HUES6 (cell line): Measurements from ENCODE around the gene DUOX2.

Experiments
- H3K27ac ChIP-seq: 2 replicates; pipeline ENCODE4 v1.7.0; 2013; ENCODE audit warnings: low read depth, mild to moderate bottlenecking, low read length, inconsistent platforms
- H3K27me3 ChIP-seq: 2 replicates; pipeline ENCODE4 v1.6.1; 2013; ENCODE audit warnings: low read length; ENCODE audit not compliant: control insufficient read depth, insufficient read depth
- H3K36me3 ChIP-seq: 2 replicates; pipeline ENCODE4 v1.6.1; 2013; ENCODE audit warnings: low read length; ENCODE audit not compliant: control insufficient read depth, insufficient read depth
- H3K4me1 ChIP-seq: 2 replicates; pipeline ENCODE4 v1.6.1; 2013; ENCODE audit warnings: low read length; ENCODE audit not compliant: control insufficient read depth, insufficient read depth
- H3K4me3 ChIP-seq: 2 replicates; pipeline ENCODE4 v1.5.1; 2013; ENCODE audit warnings: low read depth, low read length
- H3K9ac ChIP-seq: one replicate; pipeline ENCODE4 v1.6.1; 2013; ENCODE audit warnings: mild to moderate bottlenecking, low read length
- H3K9me3 ChIP-seq: 2 replicates; pipeline ENCODE4 v1.6.1; 2013; ENCODE audit warnings: low read depth, low read length; ENCODE audit not compliant: control insufficient read depth, insufficient read depth

Gene DUOX2

GRCh38 chr15:45149060-45149459 lies 35.1 kb upstream of the DUOX2 start:
- Histone ChIP-seq H3K9me3 (no peaks in the 10 kb centered on the region), H3K27ac (no peak overlapping the region), H3K27me3 (peaks cover 4% of the 10 kb centered on the region; the same call in 1 of the 2 replicates)

GRCh38 chr15:45148076-45149059 lies 34.4 kb upstream of the DUOX2 start:
- H3K4me3 ChIP-seq = no peak overlapping the region
- H3K27me3 ChIP-seq = peaks cover 4% of the 10 kb centered on the region; the same call in 1 of the 2 replicates
- H3K4me1 ChIP-seq = peaks cover 7% of the 10 kb centered on the region; the same call in 1 of the 2 replicates
- no peaks in the 10 kb centered on the region for H3K36me3 ChIP-seq
- no peak overlapping the region for H3K9ac ChIP-seq
- no peaks in the 10 kb centered on the region for H3K9me3 ChIP-seq
- H3K27ac ChIP-seq = no peak overlapping the region

More at GRCh38 chr15:45149060-45149459, 35.1 kb upstream of the DUOX2 start:
- Histone ChIP-seq H3K36me3 (no peaks in the 10 kb centered on the region), H3K9ac (no peak overlapping the region), H3K4me1 (peaks cover 7% of the 10 kb centered on the region; the same call in 1 of the 2 replicates), H3K4me3 (no peak overlapping the region)

- H3K4me3 ChIP-seq = no peak overlapping the region
- H3K9me3 ChIP-seq = no peaks in the 10 kb centered on the region
- no peaks in the 10 kb centered on the region for H3K36me3 ChIP-seq
- peaks cover 4% of the 10 kb centered on the region; the same call in 1 of the 2 replicates for H3K27me3 ChIP-seq
- H3K27ac ChIP-seq = no peak overlapping the region
- no peak overlapping the region for H3K9ac ChIP-seq
- peaks cover 7% of the 10 kb centered on the region; the same call in 1 of the 2 replicates for H3K4me1 ChIP-seq
These were observed 33.6 kb upstream of the DUOX2 start for GRCh38 chr15:45147606-45148005.

GRCh38 chr15:45146405-45146804 lies 32.4 kb upstream of the DUOX2 start:
- Histone ChIP-seq H3K27ac (no peak overlapping the region), H3K9me3 (no peaks in the 10 kb centered on the region), H3K4me1 (peaks cover 7% of the 10 kb centered on the region; the same call in 1 of the 2 replicates), H3K4me3 (no peak overlapping the region), H3K9ac (no peak overlapping the region), H3K36me3 (no peaks in the 10 kb centered on the region), H3K27me3 (peaks cover 4% of the 10 kb centered on the region; the same call in 1 of the 2 replicates)

GRCh38 chr15:45144775-45145174 lies 30.8 kb upstream of the DUOX2 start:
- Histone ChIP-seq H3K27me3 (peaks cover 4% of the 10 kb centered on the region; the same call in 1 of the 2 replicates), H3K27ac (no peak overlapping the region), H3K36me3 (no peaks in the 10 kb centered on the region), H3K4me3 (no peak overlapping the region), H3K9me3 (no peaks in the 10 kb centered on the region), H3K4me1 (peaks cover 7% of the 10 kb centered on the region; the same call in 1 of the 2 replicates), H3K9ac (no peak overlapping the region)

- no peak overlapping the region for H3K27ac ChIP-seq
- no peak overlapping the region for H3K4me3 ChIP-seq
- peaks cover 4% of the 10 kb centered on the region; the same call in 1 of the 2 replicates for H3K27me3 ChIP-seq
- H3K36me3 ChIP-seq = no peaks in the 10 kb centered on the region
- H3K4me1 ChIP-seq = peaks cover 4% of the 10 kb centered on the region; the same call in 1 of the 2 replicates
- H3K9ac ChIP-seq = no peak overlapping the region
- no peaks in the 10 kb centered on the region for H3K9me3 ChIP-seq
These were observed 30.0 kb upstream of the DUOX2 start for GRCh38 chr15:45143946-45144345.

- Histone ChIP-seq H3K9me3 (no peaks in the 10 kb centered on the region), H3K4me3 (no peak overlapping the region), H3K4me1 (no peaks in the 10 kb centered on the region), H3K27ac (no peak overlapping the region), H3K9ac (no peak overlapping the region), H3K36me3 (no peaks in the 10 kb centered on the region), H3K27me3 (peaks cover 5% of the 10 kb centered on the region)
These were observed 29.1 kb upstream of the DUOX2 start for GRCh38 chr15:45143056-45143455.

GRCh38 chr15:45141386-45141785 lies 27.4 kb upstream of the DUOX2 start:
- no peaks in the 10 kb centered on the region for H3K36me3 ChIP-seq
- H3K4me1 ChIP-seq = no peaks in the 10 kb centered on the region
- no peak overlapping the region for H3K9ac ChIP-seq
- no peak overlapping the region for H3K27ac ChIP-seq
- no peaks in the 10 kb centered on the region for H3K9me3 ChIP-seq
- H3K4me3 ChIP-seq = no peak overlapping the region
- H3K27me3 ChIP-seq = peaks cover 17% of the 10 kb centered on the region

GRCh38 chr15:45140557-45141250 lies 26.7 kb upstream of the DUOX2 start:
- no peak overlapping the region for H3K4me3 ChIP-seq
- no peak overlapping the region for H3K9ac ChIP-seq
- H3K9me3 ChIP-seq = no peaks in the 10 kb centered on the region
- H3K4me1 ChIP-seq = no peaks in the 10 kb centered on the region
- no peak overlapping the region for H3K27ac ChIP-seq
- H3K27me3 ChIP-seq = peaks cover 21% of the 10 kb centered on the region
- H3K36me3 ChIP-seq = no peaks in the 10 kb centered on the region

- no peaks in the 10 kb centered on the region for H3K36me3 ChIP-seq
- H3K27me3 ChIP-seq = peaks cover 26% of the 10 kb centered on the region
- no peaks in the 10 kb centered on the region for H3K4me1 ChIP-seq
- no peaks in the 10 kb centered on the region for H3K9me3 ChIP-seq
- no peak overlapping the region for H3K4me3 ChIP-seq
- H3K27ac ChIP-seq = no peak overlapping the region
- H3K9ac ChIP-seq = no peak overlapping the region
These were observed 25.8 kb upstream of the DUOX2 start for GRCh38 chr15:45139770-45140169.
